Stimulated activated CD4-positive, alpha-beta T cell treated with anti-CD3 and anti-CD28 coated beads, Interleukin-15, amount 100 ng/mL, for 48 hours (primary cell): ENCODE measurements around the gene MYOC.
A peak's percentile ranks its signal among the peaks of the same experiment; 100 is the strongest.
"Not testable (repeated sequence)": the region's sequence is repeated elsewhere in the genome, so short reads cannot be mapped to it uniquely, and the experiment has no call there.

Experiments used
- DNase-seq, 2 donors: peaks; one replicate each; pipeline ENCODE4 v3.0.0-alpha.2; 2020; ENCODE audit warnings: low read depth in 2 of 2

The MYOC gene

GRCh38 chr1:171652234-171652822, at the start of gene MYOC:
Gene MYOC, minus strand, starts transcription at chr1:171652688. Its CDS starts 77 bp downstream, at chr1:171652611.
- DNase-seq: no peak

GRCh38 chr1:171699531-171699930, 47.0 kb upstream of the MYOC start:
- no peak for DNase-seq

- DNase-seq: not testable (repeated sequence)
Observed at GRCh38 chr1:171695772-171696171, 43.3 kb upstream of the MYOC start.

- not testable (repeated sequence) for DNase-seq
Observed at GRCh38 chr1:171693541-171693940, 41.1 kb upstream of the MYOC start.

GRCh38 chr1:171683870-171684269, 31.4 kb upstream of the MYOC start:
- no peak for DNase-seq

- no peak for DNase-seq
Observed at GRCh38 chr1:171680339-171680738, 27.9 kb upstream of the MYOC start.

- no peak for DNase-seq
Observed at GRCh38 chr1:171676823-171677222, 24.3 kb upstream of the MYOC start.

- no peak for DNase-seq
Observed at GRCh38 chr1:171674431-171675405, 22.2 kb upstream of the MYOC start.

- DNase-seq: no peak
Observed at GRCh38 chr1:171670739-171671138, 18.3 kb upstream of the MYOC start.

GRCh38 chr1:171668372-171668771, 15.9 kb upstream of the MYOC start:
- no peak for DNase-seq

DNA sequence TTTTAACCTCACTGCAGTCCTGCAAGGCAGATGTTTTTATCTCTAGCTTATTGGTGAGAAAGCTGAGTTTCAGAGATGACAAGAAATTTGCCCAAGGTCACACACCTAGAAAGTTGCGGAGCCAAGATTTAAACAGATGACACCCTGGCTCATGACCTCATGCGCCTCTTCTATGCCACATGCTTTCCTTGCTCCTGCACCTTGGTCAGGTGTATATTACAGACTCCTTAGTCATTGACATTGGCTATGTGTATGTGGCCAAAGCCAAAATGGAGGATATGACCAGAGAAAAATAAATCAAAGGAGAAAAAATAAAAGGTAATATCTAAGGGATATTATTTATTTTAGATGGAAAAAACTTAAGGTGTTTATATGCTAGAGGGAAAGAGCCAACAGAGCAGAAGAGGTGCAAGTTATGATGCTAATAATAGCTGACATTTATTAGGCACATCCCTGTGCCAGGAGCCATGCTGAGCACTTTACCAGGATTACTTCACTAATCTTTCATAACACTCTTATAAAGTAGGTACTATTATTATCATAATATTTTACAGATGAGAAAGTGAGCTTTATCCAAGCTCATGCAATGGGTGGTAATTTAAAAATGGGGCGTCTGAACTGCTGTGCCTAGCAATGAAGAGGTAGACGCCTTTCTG, 13.8 kb upstream of the MYOC start:
- DNase-seq: no peak

GRCh38 chr1:171664976-171665375, 12.5 kb upstream of the MYOC start:
- no peak for DNase-seq

- no peak for DNase-seq
Observed at GRCh38 chr1:171663854-171664575, 11.5 kb upstream of the MYOC start.

- DNase-seq: no peak
Observed at GRCh38 chr1:171663036-171663853, 10.8 kb upstream of the MYOC start.

- DNase-seq: no peak
Observed at GRCh38 chr1:171661076-171661650, 8.7 kb upstream of the MYOC start.

DNA sequence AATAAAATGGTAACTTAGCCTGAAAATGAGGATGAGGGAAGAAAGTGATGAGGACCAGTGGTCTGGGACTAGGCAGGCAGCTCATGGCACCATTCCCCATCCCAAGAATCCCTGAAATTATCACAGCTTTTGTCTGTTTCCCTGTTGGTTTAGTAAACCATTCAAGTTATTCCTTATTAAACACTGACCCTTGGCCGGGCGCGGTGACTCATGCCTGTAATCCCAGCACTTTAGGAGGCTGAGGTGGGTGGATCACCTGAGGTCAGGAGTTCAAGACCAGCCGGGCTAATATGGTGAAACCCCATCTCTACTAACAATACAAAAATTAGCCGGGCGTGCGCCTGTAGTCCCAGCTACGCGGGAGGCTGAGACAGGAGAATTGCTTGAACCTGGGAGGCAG, 3.7 kb upstream of the MYOC start:
- not testable (repeated sequence) for DNase-seq

DNA sequence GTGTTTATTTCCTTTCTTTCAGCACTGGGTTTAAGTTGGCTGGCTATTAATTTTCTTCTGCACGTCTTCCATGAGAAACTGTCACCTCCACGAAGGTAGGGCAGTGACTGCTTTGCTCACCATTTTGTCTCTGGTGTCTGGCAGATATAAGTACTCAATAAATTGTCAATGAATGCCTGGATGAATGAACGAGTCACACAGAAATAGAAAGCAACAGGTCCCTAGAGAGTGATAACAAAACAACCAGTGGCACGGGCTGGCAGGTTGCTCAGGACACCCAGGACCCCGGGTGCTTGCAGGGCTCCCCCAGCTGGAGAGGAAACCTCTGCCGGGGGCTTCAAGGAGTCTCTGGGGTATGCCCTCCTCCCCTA, 3.2 kb upstream of the MYOC start:
- no peak for DNase-seq

GRCh38 chr1:171654942-171655745, 2.7 kb upstream of the MYOC start:
- peak; percentile 56 to 78 for DNase-seq

DNA sequence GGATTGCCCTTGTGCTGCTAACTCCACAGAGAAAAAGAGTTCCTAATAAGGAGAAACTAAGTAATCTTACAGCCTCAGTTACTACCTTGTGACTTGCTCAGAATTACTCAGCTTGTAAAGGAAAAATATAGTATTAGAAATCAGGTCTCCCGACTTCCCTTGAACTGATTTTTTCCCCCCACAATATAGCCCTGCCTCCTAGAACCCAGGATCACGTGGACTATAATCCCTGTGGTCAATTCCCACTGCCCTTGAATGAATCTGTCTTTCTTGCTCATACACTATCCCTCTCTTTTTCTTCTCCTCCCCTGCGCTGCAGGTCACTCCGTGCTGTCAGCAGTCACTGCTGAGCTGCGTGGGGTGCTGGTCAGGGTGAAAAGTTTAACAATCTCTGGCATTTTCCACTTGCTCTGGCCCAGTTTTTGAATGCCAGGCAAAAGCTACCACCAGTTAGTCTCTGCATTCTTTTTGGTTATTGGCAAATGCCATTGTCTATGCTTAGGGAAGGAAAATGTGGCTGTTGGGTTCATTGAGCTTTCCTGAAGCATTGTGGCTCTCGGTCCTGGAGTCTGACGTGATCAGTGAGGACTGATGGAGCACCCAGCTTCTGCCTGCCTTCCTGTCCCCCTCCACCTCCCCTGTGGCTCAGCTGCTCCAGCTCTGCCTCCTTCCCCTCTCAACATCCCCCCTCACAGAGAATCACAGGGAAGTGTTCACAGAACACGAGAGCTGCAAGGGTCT, 1.9 kb upstream of the MYOC start:
- DNase-seq: no peak
